ENCODE results near the gene IGHMBP2. TPM values are rescaled to one million over a fixed set of nuclear protein-coding genes. Genes with fewer than 3 reads are reported as not detected.
A peak's percentile ranks its signal among the peaks of the same experiment; 100 is the strongest.
"Not testable (repeated sequence)": the region's sequence is repeated elsewhere in the genome, so short reads cannot be mapped to it uniquely, and the experiment has no call there.

The IGHMBP2 gene
- 10 to 100 TPM; 24.7 to 40.8 TPM for total RNA-seq

- Histone ChIP-seq H3K4me1 (ENCODE audit: control insufficient read depth in 1 of 2, low read depth in 2 of 2) (peaks cover 21 to 27% of the 10 kb centered on the region in 2 donors), H3K9me3 (no peaks in the 10 kb centered on the region), H3K36me3 (peaks cover 9% of the 10 kb centered on the region), H3K27ac (peak within 1 kb of the TSS; percentile 74 to 88), H3K27me3 (replicated peaks; ENCODE audit: insufficient read depth) (no peaks in the 10 kb centered on the region), H3K4me3 (peak within 1 kb of the TSS; percentile 74)
- DNase-seq (ENCODE audit: low spot score) (no peak), ATAC-seq (ENCODE audit: insufficient number of reproducible peaks, low FRiP score, low read depth) (peak; percentile 68)
- TF ChIP-seq CTCF (IDR thresholded peaks at IDR 0.05): no peak
Measured at GRCh38 chr11:68903288-68904247, at the start of gene IGHMBP2, which contains the start of gene MRPL21. IGHMBP2 (plus strand) TSS chr11:68903891; CDS start chr11:68903953, 62 bp downstream. MRPL21 (minus strand) TSS chr11:68903832; CDS start chr11:68903810, 22 bp downstream.

- Histone ChIP-seq H3K4me1 (ENCODE audit: control insufficient read depth in 1 of 2, low read depth in 2 of 2) (peaks cover 0 to 14% of the 10 kb centered on the region in 2 donors), H3K36me3 (no peaks in the 10 kb centered on the region), H3K27me3 (replicated peaks; ENCODE audit: insufficient read depth) (no peaks in the 10 kb centered on the region), H3K9me3 (no peaks in the 10 kb centered on the region), H3K27ac (no peak overlapping the region), H3K4me3 (peak overlapping the region; percentile 77)
- ATAC-seq (ENCODE audit: insufficient number of reproducible peaks, low FRiP score, low read depth) (no peak), DNase-seq (ENCODE audit: low spot score) (no peak)
- no peak for TF ChIP-seq CTCF (IDR thresholded peaks at IDR 0.05)
Measured at GRCh38 chr11:68854273-68854958, 49.3 kb upstream of the IGHMBP2 start.

GRCh38 chr11:68855205-68855981, 48.3 kb upstream of the IGHMBP2 start:
- Histone ChIP-seq H3K9me3 (no peaks in the 10 kb centered on the region), H3K4me1 (ENCODE audit: control insufficient read depth in 1 of 2, low read depth in 2 of 2) (peaks cover 0 to 14% of the 10 kb centered on the region in 2 donors), H3K4me3 (peak overlapping the region; percentile 77), H3K36me3 (no peaks in the 10 kb centered on the region), H3K27me3 (replicated peaks; ENCODE audit: insufficient read depth) (no peaks in the 10 kb centered on the region), H3K27ac (peak overlapping the region in 1 of 2 donors; percentile 20)
- ATAC-seq (ENCODE audit: insufficient number of reproducible peaks, low FRiP score, low read depth): no peak
- no peak for DNase-seq (ENCODE audit: low spot score)
- no peak for TF ChIP-seq CTCF (IDR thresholded peaks at IDR 0.05)

GRCh38 chr11:68856425-68857030, 47.2 kb upstream of the IGHMBP2 start:
- not testable (repeated sequence) for H3K27me3 ChIP-seq (replicated peaks; ENCODE audit: insufficient read depth); H3K4me3 ChIP-seq; DNase-seq (ENCODE audit: low spot score); ATAC-seq (ENCODE audit: insufficient number of reproducible peaks, low FRiP score, low read depth); H3K9me3 ChIP-seq; H3K36me3 ChIP-seq; H3K27ac ChIP-seq
- peaks cover 0 to 14% of the 10 kb centered on the region in 2 donors for H3K4me1 ChIP-seq (ENCODE audit: control insufficient read depth in 1 of 2, low read depth in 2 of 2)

- no peaks in the 10 kb centered on the region for H3K9me3 ChIP-seq
- ATAC-seq (ENCODE audit: insufficient number of reproducible peaks, low FRiP score, low read depth) (no peak), DNase-seq (ENCODE audit: low spot score) (no peak)
- H3K36me3 ChIP-seq: no peaks in the 10 kb centered on the region
- peaks cover 0 to 14% of the 10 kb centered on the region in 2 donors for H3K4me1 ChIP-seq (ENCODE audit: control insufficient read depth in 1 of 2, low read depth in 2 of 2)
- no peak overlapping the region for H3K27ac ChIP-seq
- no peaks in the 10 kb centered on the region for H3K27me3 ChIP-seq (replicated peaks; ENCODE audit: insufficient read depth)
- no peak overlapping the region for H3K4me3 ChIP-seq
- no peak for TF ChIP-seq CTCF (IDR thresholded peaks at IDR 0.05)
Measured at GRCh38 chr11:68857037-68857586, 46.6 kb upstream of the IGHMBP2 start.

All from thoracic aorta (tissue), 2 donors.